CD14-positive monocyte (primary cell): ENCODE data around the gene SRC. TPM values are rescaled to one million over a fixed set of nuclear protein-coding genes. Genes with fewer than 3 reads are reported as not detected.
"Not testable (repeated sequence)": the region's sequence is repeated elsewhere in the genome, so short reads cannot be mapped to it uniquely, and the experiment has no call there.

Experiments used
- DNase-seq, 3 donors: peaks; one replicate each; pipeline ENCODE4 v3.0.0-alpha.2; 2011 to 2022
- H2AFZ ChIP-seq: 2 replicates; pipeline ENCODE4 v1.6.0; 2012; ENCODE audit warnings: mild to moderate bottlenecking, low read depth, low read length, inconsistent platforms; ENCODE audit not compliant: insufficient read depth, poor library complexity, severe bottlenecking
- H3K27ac ChIP-seq, 2 donors: 1 replicate in 1 of 2; 2 replicates in 1 of 2; pipeline ENCODE4 v1.5.1; 2012 to 2013; ENCODE audit warnings: low read length in 2 of 2, control low read depth in 1 of 2, inconsistent platforms in 1 of 2, low read depth in 1 of 2, mild to moderate bottlenecking in 1 of 2
- H3K27me3 ChIP-seq, 2 donors: one replicate each; pipeline versions ENCODE4 v1.6.0 to v1.6.1; 2011 to 2013; ENCODE audit warnings: low read length in 2 of 2; ENCODE audit not compliant: control insufficient read depth in 2 of 2, insufficient read depth in 2 of 2
- H3K36me3 ChIP-seq, 2 donors: replicated peaks in 1 of 2; 1 replicate in 1 of 2; 2 replicates in 1 of 2; pipeline versions ENCODE4 v1.5.1 to v1.6.1; 2012 to 2013; ENCODE audit warnings: low read length in 2 of 2, control low read depth in 1 of 2, inconsistent platforms in 1 of 2, mild to moderate bottlenecking in 1 of 2; ENCODE audit not compliant: insufficient read depth in 2 of 2, control insufficient read depth in 1 of 2
- H3K4me1 ChIP-seq, 2 donors: 1 replicate in 1 of 2; 2 replicates in 1 of 2; pipeline versions ENCODE4 v1.5.1 to v1.6.1; 2012 to 2013; ENCODE audit warnings: low read length in 2 of 2, control low read depth in 1 of 2, inconsistent platforms in 1 of 2, mild to moderate bottlenecking in 1 of 2, moderate library complexity in 1 of 2; ENCODE audit not compliant: insufficient read depth in 2 of 2, control insufficient read depth in 1 of 2
- H3K4me2 ChIP-seq: replicated peaks from 2 replicates; pipeline ENCODE3; 2012; ENCODE audit warnings: low read length, moderate library complexity, mild to moderate bottlenecking; ENCODE audit not compliant: poor library complexity, severe bottlenecking; ENCODE audit errors: extremely low read depth
- H3K4me3 ChIP-seq, 3 experiments: fragments of 200-600 bp in 1 of 3; sonication (generic) in 1 of 3; replicated peaks in 1 of 3; 1 replicate in 2 of 3; 2 replicates in 1 of 3; pipeline ENCODE4 v1.5.1; 2011 to 2013; ENCODE audit warnings: low read length in 3 of 3, mild to moderate bottlenecking in 3 of 3, control low read depth in 2 of 3, low read depth in 2 of 3, inconsistent platforms in 1 of 3, moderate library complexity in 1 of 3
- H3K79me2 ChIP-seq: 2 replicates; pipeline ENCODE4 v1.6.0; 2012; ENCODE audit warnings: mild to moderate bottlenecking, control low read depth, inconsistent platforms, low read length, moderate library complexity; ENCODE audit not compliant: insufficient read depth
- H3K9ac ChIP-seq: 2 replicates; pipeline ENCODE4 v1.6.0; 2017; ENCODE audit warnings: low read length, mild to moderate bottlenecking; ENCODE audit not compliant: insufficient read depth, poor library complexity, severe bottlenecking
- H3K9me3 ChIP-seq, 2 donors: replicated peaks in 1 of 2; 1 replicate in 1 of 2; 2 replicates in 1 of 2; pipeline versions ENCODE4 v1.5.1 to v1.6.1; 2012 to 2013; ENCODE audit warnings: low read length in 2 of 2, control low read depth in 1 of 2; ENCODE audit not compliant: control insufficient read depth in 1 of 2, insufficient read depth in 1 of 2
- H4K20me1 ChIP-seq: 2 replicates; pipeline ENCODE4 v1.6.0; 2012; ENCODE audit warnings: mild to moderate bottlenecking, low read length, control low read depth, moderate library complexity; ENCODE audit not compliant: insufficient read depth
- H3K27ac Mint-ChIP-seq, 7 donors: one replicate each; pipeline ENCODE4 v1.8.0; 2020; ENCODE audit warnings: mild to moderate bottlenecking in 7 of 7, mixed read lengths in 7 of 7, moderate library complexity in 6 of 7, inconsistent platforms in 2 of 7
- H3K27me3 Mint-ChIP-seq, 3 donors: one replicate each; pipeline ENCODE4 v1.8.0; 2021 to 2022; ENCODE audit warnings: low read depth in 3 of 3, mild to moderate bottlenecking in 3 of 3, mixed read lengths in 3 of 3, moderate library complexity in 3 of 3, inconsistent platforms in 1 of 3
- H3K36me3 Mint-ChIP-seq, 2 donors: one replicate each; pipeline ENCODE4 v1.8.0; 2020; ENCODE audit warnings: mixed read lengths in 2 of 2, inconsistent platforms in 1 of 2, mild to moderate bottlenecking in 1 of 2
- H3K4me1 Mint-ChIP-seq: one replicate; pipeline ENCODE4 v1.8.0; 2020; ENCODE audit warnings: mild to moderate bottlenecking, mixed read lengths
- H3K4me3 Mint-ChIP-seq, 2 donors: one replicate each; pipeline ENCODE4 v1.8.0; 2020; ENCODE audit warnings: mild to moderate bottlenecking in 2 of 2, mixed read lengths in 2 of 2, moderate library complexity in 1 of 2
- H3K9me3 Mint-ChIP-seq, 7 donors: one replicate each; pipeline ENCODE4 v1.8.0; 2020 to 2022; ENCODE audit warnings: mixed read lengths in 7 of 7, mild to moderate bottlenecking in 6 of 7, moderate library complexity in 6 of 7, inconsistent platforms in 2 of 7
- CTCF ChIP-seq: fragments of 200-600 bp; IDR thresholded peaks from one replicate; pipeline ENCODE4 v1.8.0; 2022; ENCODE audit warnings: antibody characterized with exemption, mild to moderate bottlenecking
- WGBS: methylation state at CpG from one replicate; pipeline ENCODE4 v1.1.5; 2013; ENCODE audit warnings: missing lambda C conversion rate; ENCODE audit not compliant: insufficient coverage; 5-methylcytosine and 5-hydroxymethylcytosine counted together
- intact Hi-C, 2 donors: fragments of 100-400 bp; cut with micrococcal nuclease; formaldehyde crosslinking; loops; one replicate each; pipeline versions ENCODE4 v1.15.0 to v1.15.1; 2023
- polyA plus RNA-seq, 3 donors: library from polyadenylated mRNA; depleted of rRNA in 1 of 3; unstranded in 2 of 3; stranded (reverse) in 1 of 3; fragments of 300-500 nt in 2 of 3; fragments of >200 nt in 1 of 3; fragmentation: Illumina TruSeq in 2 of 3; gene quantifications; 1 replicate in 2 of 3; 2 replicates in 1 of 3; pipeline ENCODE4 v1.2.3, GENCODE V29; 2012 to 2021

The SRC gene
- polyA plus RNA-seq, 3 donors = 4.9 to 55.1 (median 6.8) TPM

GRCh38 chr20:37369846-37370245, 23.9 kb downstream of the SRC start:
- WGBS = no CpG with 5 or more reads among the region's 8 CpGs
- no peak for TF ChIP-seq CTCF
- intact Hi-C loops = loop anchor here in 1 of 2 donors (5.0 kb wide), 1 partner anchor 38 kb away; no protein-coding TSS in a partner anchor
- peaks cover 29 to 30% of the 10 kb centered on the region in 2 donors for H3K4me1 ChIP-seq
- Mint-ChIP-seq H3K9me3 (no peaks in the 10 kb centered on the region), H3K27ac (peak overlapping the region in 1 of 7 donors; percentile 35), H3K36me3 (peaks cover 29 to 35% of the 10 kb centered on the region in 2 donors), H3K4me1 (peaks cover 28% of the 10 kb centered on the region), H3K27me3 (peaks cover 0 to 2% (median 0%) of the 10 kb centered on the region in 3 donors), H3K4me3 (no peak overlapping the region)
- H3K79me2 ChIP-seq = no peaks in the 10 kb centered on the region
- no peak overlapping the region for H3K4me2 ChIP-seq
- H3K27ac ChIP-seq = no peak overlapping the region
- no peaks in the 10 kb centered on the region for H3K9me3 ChIP-seq
- H2AFZ ChIP-seq = no peak overlapping the region
- no peaks in the 10 kb centered on the region for H3K27me3 ChIP-seq
- no peak for DNase-seq
- H4K20me1 ChIP-seq = peaks cover 3% of the 10 kb centered on the region
- H3K36me3 ChIP-seq = peaks cover 0 to 9% of the 10 kb centered on the region in 2 donors
- no peak overlapping the region for H3K9ac ChIP-seq
- H3K4me3 ChIP-seq = no peak overlapping the region

- H3K4me3 ChIP-seq, H4K20me1 ChIP-seq, H3K27me3 ChIP-seq, DNase-seq, H3K9ac ChIP-seq, H3K27ac ChIP-seq, H3K79me2 ChIP-seq, H3K9me3 ChIP-seq, H3K27me3 Mint-ChIP-seq, H3K9me3 Mint-ChIP-seq, H3K4me1 ChIP-seq, H2AFZ ChIP-seq, H3K4me2 ChIP-seq, intact Hi-C loops, H3K4me3 Mint-ChIP-seq: not testable (repeated sequence)
- peaks cover 0 to 11% of the 10 kb centered on the region in 2 donors for H3K36me3 ChIP-seq
- 94% methylated on average over 5 of the region's 9 CpGs for WGBS
- Mint-ChIP-seq H3K27ac (peak overlapping the region in 1 of 7 donors; percentile 40), H3K36me3 (peaks cover 30 to 41% of the 10 kb centered on the region in 2 donors), H3K4me1 (peaks cover 10% of the 10 kb centered on the region)
Observed at GRCh38 chr20:37371845-37372244, 25.9 kb downstream of the SRC start.
